HG02623 (cell line): ENCODE results near the gene SPACA6.
"Not testable (repeated sequence)": the region's sequence is repeated elsewhere in the genome, so short reads cannot be mapped to it uniquely, and the experiment has no call there.

ENCODE experiments used
- ATAC-seq: cut with Tn5 transposase; IDR thresholded peaks from one replicate; pipeline ENCODE4 v1.9.1; 2021; ENCODE audit warnings: moderate library complexity; ENCODE audit not compliant: unreplicated experiment

SPACA6 gene

GRCh38 chr19:51693260-51693659 lies at the start of gene SPACA6:
Gene SPACA6 (plus strand): TSS chr19:51693330. CDS start chr19:51693527, 197 bp downstream.
- no peak for ATAC-seq

DNA sequence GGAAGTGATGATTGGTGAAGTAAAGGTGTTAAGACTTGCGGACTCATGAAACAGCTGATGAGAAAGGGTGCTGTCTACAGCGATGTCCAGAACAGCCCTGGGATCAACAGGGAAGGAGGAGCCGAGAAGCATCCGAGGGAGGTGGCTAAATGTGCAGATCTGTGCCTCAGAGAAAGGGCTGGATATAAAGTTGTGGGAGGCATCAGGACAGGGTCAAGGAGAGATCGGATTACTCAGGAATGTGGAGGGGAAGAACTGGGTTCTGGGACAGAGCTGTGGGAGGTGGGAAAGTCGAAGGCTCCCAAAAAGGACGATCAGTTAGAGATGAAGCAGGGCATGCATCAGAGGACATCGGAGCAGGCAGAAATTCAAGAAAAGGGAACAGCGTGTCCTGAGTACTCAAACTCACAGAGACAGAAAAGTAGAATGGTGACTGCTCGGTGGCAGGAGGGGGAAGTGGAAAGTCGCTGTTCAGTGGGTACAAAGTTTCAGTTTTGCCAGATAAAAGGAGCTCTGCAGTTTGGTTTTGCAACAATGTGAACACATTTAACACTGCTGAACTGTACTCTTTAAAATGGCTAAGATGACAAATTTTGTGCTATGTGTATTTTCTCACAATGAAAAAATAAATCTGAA lies 48.4 kb upstream of the SPACA6 start:
- no peak for ATAC-seq

DNA sequence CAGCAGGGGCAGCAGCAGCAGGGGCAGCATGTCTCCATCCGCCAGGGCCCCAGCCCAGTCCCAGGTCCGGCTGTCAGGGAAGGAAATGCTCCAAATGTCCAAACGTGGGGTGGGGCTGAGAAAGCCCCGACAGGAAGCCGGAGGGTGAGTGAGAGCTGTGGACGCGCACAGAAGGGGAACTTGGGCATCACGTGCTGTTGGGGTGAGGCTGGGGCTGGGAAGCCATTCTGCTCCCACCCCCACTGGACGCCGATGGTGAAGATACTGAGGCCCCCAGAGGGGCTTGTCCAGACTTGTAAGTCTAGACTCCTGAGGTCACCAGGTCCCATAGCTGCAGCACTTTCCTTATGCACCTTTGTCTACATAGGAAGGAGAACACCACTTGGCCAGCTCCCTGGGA lies 46.4 kb upstream of the SPACA6 start, which contains the start of gene SIGLEC14:
Gene SIGLEC14 (minus strand): TSS at position 96 of the 400 bp plus-strand sequence. CDS start 66 bp downstream, at position 30.
- not testable (repeated sequence) for ATAC-seq

DNA sequence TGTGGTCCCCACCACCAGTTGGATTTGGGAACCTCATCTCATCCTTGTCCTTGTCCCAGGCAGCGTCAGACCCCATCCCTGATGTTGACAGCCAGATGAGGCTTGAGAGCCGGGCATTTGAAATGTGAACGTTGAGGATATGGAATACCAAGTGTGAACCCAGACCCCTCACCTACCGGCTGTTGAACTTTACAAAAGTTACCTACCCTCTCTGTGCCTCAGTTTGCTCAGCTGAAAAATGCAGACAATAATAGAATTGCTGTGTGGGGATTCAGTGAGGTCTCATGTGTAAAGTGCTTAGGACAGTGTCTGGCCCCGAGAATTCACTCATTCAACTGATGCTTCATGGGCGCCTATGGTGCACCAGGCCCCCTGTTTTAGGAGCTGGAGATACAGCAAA lies 45.8 kb upstream of the SPACA6 start:
- no peak for ATAC-seq

DNA sequence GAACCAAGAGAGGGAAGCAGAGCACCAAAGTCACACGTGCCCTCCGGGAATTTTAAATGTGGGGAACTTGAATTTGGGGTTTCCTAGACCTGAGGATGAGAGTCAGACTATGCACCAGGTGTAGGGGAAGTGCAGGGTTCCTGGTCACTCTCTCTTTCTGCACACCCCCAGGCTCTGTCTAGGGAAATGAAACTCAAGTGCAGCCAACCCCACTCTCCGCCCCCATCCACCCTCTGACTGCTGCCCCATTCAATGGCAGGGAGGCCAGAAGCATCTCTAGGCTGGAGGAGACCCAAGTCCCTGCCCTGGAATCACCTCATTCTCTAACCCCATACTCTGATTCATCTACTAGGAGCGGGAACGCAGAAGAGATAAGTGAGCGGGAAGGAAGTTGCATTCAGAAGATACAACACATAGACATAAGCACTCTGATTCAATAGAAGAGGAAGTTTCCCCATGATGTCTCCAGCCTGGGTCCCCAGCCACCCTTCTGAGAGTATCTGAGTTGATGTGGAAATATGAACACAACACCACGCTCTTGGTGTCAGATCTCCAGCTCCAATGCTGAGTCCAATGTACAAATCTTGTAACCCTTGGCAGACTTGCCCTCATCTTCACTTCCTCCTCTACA lies 41.8 kb upstream of the SPACA6 start:
- no peak for ATAC-seq

- ATAC-seq: no peak
Measured at GRCh38 chr19:51652266-51652665, 40.9 kb upstream of the SPACA6 start.

- ATAC-seq: no peak
Measured at GRCh38 chr19:51653162-51653561, 40.0 kb upstream of the SPACA6 start.

- ATAC-seq: no peak
Measured at GRCh38 chr19:51654783-51655182, 38.3 kb upstream of the SPACA6 start.

DNA sequence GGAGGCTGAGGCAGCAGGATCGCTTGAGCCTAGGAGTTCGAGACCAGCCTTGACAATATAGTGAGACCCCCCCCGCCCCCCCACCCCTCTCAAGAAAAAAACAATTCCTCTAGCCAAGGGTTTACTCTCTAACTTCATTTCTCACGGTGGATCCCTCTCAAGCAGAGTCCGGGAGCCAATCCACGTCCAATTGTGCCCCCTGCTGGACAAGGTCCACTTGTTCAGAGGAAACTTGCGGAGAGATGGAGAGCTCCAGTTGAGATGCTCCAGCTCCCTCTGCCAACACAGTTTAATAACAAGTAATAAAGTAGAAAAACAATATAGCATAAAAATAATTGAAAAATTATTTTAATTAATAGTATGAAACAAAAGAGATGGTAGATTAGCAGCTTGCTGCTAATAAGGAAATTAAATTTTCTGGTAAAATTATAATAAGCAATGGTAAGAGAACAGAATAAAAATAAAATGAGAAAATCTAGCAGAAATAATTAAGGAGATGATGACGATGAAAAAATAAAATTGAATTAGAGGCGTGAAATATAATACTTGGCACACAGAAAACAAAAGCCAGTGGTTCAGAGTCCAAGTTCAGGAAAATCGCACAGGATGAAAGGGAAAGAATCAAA lies 32.0 kb upstream of the SPACA6 start:
- ATAC-seq: no peak

DNA sequence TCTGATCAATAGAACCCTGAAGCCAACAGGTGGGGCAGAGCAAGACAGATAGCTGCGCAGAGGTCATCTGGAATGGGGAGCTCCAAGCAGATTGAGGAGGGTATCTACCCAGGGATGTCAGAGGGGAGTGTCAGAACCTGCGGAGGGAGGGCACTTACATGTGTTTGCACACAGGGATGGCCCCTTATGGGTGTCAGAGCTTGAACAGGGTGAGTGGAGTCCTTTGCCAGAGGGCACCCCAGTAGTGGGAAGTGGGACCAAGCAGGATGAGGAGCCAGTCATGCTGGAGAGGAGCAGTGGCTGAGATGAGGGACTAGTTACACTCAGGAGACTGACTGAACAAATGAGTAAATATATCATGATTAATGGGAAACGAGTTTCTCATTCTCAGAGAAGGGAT lies 29.5 kb upstream of the SPACA6 start:
- ATAC-seq: no peak

GRCh38 chr19:51664131-51664530 lies 29.0 kb upstream of the SPACA6 start:
- no peak for ATAC-seq

DNA sequence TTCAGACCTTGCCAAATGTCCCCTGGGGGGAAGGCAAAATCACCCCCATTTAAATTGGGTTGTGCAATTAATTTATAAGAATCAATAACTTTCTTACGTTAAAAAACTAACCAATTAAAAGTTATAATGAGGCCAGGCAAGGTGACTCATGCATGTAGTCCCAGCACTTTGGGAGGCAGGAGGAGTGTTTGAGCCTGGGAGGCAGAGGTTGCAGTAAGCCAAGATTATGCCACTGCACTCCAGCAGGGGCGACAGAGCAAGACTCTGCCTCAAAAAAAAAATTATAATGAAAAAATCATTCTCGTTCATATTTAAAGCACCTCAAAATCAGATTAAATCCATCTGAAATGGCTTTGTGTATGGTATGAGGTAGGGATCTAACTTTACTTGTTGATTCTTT lies 28.1 kb upstream of the SPACA6 start:
- ATAC-seq: no peak

DNA sequence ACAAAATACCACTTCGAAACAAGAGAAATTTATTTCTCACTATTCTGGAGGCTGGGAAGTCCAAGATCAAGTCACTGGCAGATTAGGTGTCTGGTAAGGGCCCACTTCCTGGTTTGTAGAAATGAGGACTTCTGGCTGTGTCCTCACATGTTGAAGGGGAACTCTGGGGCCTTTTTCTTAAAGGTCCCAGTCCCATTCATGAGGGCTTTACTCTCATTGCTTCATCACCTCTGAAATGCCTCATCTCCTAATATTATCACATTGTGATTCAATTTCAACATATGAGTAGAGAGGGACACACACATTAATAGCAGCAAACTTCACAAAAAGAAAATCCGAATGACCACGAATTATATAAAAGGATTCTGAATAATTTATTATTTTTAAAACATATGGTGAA lies 24.9 kb upstream of the SPACA6 start:
- ATAC-seq: no peak

DNA sequence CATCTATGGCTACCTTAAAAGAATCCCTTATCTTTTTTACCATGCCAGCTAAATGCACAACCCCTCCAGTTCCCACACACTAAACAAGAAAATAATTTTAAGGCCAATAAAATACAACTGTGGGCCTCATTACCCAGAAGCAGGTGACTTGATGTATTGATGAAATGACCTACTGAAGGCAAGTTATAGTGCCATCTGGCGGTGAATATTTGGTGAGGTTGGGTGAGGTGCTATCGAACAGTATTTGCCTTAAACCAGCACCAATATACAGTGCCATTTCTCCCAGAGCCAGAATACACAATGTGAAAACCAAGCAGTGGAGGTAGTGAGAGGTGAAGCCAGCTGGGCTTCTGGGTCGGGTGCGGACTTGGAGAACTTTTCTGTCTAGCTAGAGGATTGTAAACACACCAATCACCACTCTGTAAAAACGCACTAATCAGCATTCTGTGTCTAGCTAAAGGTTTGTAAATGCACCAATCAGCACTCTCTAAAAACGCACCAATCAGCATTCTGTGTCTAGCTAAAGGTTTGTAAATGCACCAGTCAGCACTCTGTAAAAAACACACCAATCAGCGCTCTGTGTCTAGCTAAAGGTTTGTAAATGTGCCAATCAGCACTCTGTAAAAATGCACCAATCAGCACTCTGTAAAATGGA lies 17.1 kb upstream of the SPACA6 start:
- not testable (repeated sequence) for ATAC-seq

GRCh38 chr19:51676566-51677083 lies 16.5 kb upstream of the SPACA6 start:
- no peak for ATAC-seq

- ATAC-seq: no peak
Measured at GRCh38 chr19:51680474-51680873, 12.7 kb upstream of the SPACA6 start.

- no peak for ATAC-seq
Measured at GRCh38 chr19:51681286-51681941, 11.7 kb upstream of the SPACA6 start.

GRCh38 chr19:51686171-51686570 lies 7.0 kb upstream of the SPACA6 start:
- ATAC-seq: no peak

DNA sequence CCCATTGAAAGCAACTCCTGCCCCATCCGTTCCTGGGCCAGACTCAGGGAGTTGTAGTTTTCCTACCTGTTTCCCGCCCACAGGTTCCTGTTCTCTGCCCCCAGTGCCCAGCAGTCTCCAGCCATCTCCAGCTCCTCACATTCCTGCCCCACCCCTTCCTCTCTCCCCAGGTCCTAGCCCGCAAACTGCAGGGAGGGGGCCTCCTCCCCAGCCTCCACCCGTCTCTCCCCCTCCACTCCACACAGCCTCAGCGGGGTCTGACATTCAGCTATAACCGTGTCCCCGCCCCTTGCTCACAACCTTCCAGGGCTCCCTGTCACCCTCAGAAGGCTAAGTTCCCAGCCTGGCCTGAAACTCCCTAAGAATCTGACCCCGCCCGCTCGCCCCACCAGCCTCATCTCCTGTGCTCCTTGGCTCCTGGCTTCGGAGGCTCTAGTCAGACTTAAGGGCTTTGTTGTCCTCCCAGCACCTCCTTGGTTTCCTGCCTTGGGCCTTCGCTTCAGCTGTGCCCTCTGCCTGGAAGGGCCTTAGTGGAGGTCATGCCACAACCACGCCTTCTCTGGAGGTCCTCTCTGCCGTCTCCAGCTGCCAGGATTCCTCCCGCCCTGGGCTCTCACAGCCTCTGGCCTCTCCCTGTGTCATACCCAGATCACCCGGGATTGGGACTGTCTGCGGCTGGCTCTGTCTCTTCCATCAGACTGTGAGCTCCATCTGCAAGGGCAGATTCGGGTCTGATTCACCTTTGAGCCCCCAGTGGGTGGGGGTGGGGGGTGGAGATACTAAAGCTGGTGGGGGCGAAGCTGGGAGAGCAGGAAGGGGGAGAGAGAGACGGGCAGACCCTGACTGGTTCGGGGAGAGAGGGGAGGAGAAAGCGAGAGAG lies 5.1 kb upstream of the SPACA6 start:
- no peak for ATAC-seq
